Hepatocyte (in vitro differentiated cells): ENCODE results near the gene MT1M.

Source experiments
- CTCF ChIP-seq: fragments of 200-600 bp; sonication (generic); IDR thresholded peaks from 2 replicates; pipeline ENCODE4 v1.5.1; 2016; ENCODE audit warnings: antibody characterized with exemption, mild to moderate bottlenecking; ENCODE audit not compliant: poor library complexity
- EZH2 ChIP-seq: fragments of 200-600 bp; sonication (generic); IDR thresholded peaks from 2 replicates; pipeline ENCODE4 v1.6.1; 2016; ENCODE audit warnings: antibody characterized with exemption, mild to moderate bottlenecking, borderline replicate concordance
- EZH2phosphoT487 ChIP-seq: fragments of 200-600 bp; sonication (generic); IDR thresholded peaks from one replicate; pipeline ENCODE4 v1.6.1; 2018; ENCODE audit warnings: antibody characterized with exemption, mild to moderate bottlenecking, low read depth, moderate library complexity; ENCODE audit not compliant: unreplicated experiment, severe bottlenecking

- no peak for TF ChIP-seq CTCF
- TF ChIP-seq EZH2 = peak; percentile 20
- no peak for TF ChIP-seq EZH2phosphoT487
These were observed 30.2 kb downstream of the MT1M start for GRCh38 chr16:56662357-56663354.
